ENCODE measurements around the gene RFX3.

GRCh38 chr9:3413984-3414383 lies 111.8 kb downstream of the RFX3 start:
- TF ChIP-seq CTCF (conservative IDR thresholded peaks at IDR 0.05) = no peak
- no peak for TF ChIP-seq EZH2 (IDR thresholded peaks at IDR 0.05; ENCODE audit: low read depth)

Data from PC-9 (cell line).